AG04449 (cell line): ENCODE measurements around the gene CUL3.

Experiments used
- CTCF ChIA-PET: fragments of 350-600 bp; formaldehyde crosslinking; extraction: SDS; loops from one replicate; lab custom pipeline; 2021; ENCODE audit warnings: antibody characterized with exemption; lab: Yijun Ruan, JAX
- POLR2A ChIA-PET: fragments of 400-600, 350-600 bp; formaldehyde crosslinking; extraction: SDS; loops from one replicate; lab custom pipeline; 2020; ENCODE audit warnings: antibody characterized with exemption, inconsistent platforms; lab: Yijun Ruan, JAX
- DNase-seq: peaks from one replicate; pipeline ENCODE4 v3.0.0-alpha.2; 2010; ENCODE audit warnings: low read depth, low spot score
- H3K4me3 ChIP-seq: 2 replicates; pipeline ENCODE4 v1.5.1; 2011; ENCODE audit warnings: low read depth, mild to moderate bottlenecking, control low read depth, low read length
- TF ChIP-seq, protein P1 (sequence below): IDR thresholded peaks from one replicate; pipeline ENCODE4 v1.5.1; 2011; ENCODE audit warnings: mild to moderate bottlenecking, moderate library complexity, low read length, control low read depth, inconsistent platforms; ENCODE audit not compliant: insufficient read depth; ENCODE audit errors: missing control alignments

CUL3 gene

GRCh38 chr2:224453892-224454291 is 131.3 kb downstream of the CUL3 start:
- no peak overlapping the region for H3K4me3 ChIP-seq
- no peak for DNase-seq
- TF ChIP-seq, protein P1, sequence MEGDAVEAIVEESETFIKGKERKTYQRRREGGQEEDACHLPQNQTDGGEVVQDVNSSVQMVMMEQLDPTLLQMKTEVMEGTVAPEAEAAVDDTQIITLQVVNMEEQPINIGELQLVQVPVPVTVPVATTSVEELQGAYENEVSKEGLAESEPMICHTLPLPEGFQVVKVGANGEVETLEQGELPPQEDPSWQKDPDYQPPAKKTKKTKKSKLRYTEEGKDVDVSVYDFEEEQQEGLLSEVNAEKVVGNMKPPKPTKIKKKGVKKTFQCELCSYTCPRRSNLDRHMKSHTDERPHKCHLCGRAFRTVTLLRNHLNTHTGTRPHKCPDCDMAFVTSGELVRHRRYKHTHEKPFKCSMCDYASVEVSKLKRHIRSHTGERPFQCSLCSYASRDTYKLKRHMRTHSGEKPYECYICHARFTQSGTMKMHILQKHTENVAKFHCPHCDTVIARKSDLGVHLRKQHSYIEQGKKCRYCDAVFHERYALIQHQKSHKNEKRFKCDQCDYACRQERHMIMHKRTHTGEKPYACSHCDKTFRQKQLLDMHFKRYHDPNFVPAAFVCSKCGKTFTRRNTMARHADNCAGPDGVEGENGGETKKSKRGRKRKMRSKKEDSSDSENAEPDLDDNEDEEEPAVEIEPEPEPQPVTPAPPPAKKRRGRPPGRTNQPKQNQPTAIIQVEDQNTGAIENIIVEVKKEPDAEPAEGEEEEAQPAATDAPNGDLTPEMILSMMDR: no peak
- CTCF ChIA-PET: interaction anchor here (0.6 to 1.7 kb wide), 4 partner anchors 8 to 192 kb away, joined by 3 to 4 read pairs (median 3); no protein-coding TSS in a partner anchor
- POLR2A ChIA-PET: no interaction called here

GRCh38 chr2:224449212-224450147 is 135.7 kb downstream of the CUL3 start:
- no peak overlapping the region for H3K4me3 ChIP-seq
- ChIA-PET CTCF (interaction anchor here (0.6 to 2.5 kb wide), 19 partner anchors 8 to 480 kb away, joined by 3 to 10 read pairs (median 4); no protein-coding TSS in a partner anchor), POLR2A (no interaction called here)
- TF ChIP-seq, protein P1: peak; percentile 45
- DNase-seq: no peak

DNA sequence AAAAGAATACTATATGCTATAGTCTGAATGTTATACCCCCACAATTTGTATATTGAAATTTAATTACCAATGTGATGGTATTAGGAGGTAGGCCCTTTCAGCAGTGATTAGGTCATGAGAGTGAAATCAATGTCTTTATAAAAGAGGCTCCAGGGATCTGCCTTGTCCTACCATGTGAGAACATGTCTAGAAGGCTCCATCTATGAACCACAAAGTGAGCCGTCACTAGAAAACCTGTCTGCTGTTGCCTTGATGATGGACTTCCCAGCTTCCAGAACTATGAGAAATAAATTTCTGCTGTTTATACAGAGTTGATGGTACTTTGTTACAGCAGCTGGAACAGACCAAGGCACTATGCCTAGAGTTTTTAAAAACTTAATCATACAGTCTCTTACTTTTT is 136.9 kb downstream of the CUL3 start:
- POLR2A ChIA-PET: no interaction called here
- CTCF ChIA-PET: interaction anchor here (0.7 to 2.5 kb wide), 7 partner anchors 9 to 88 kb away, joined by 3 to 8 read pairs (median 4); no protein-coding TSS in a partner anchor
- no peak for DNase-seq
- TF ChIP-seq, protein P1: no peak
- H3K4me3 ChIP-seq: no peak overlapping the region

GRCh38 chr2:224444783-224445182 is 140.4 kb downstream of the CUL3 start:
- DNase-seq: no peak
- TF ChIP-seq, protein P1: no peak
- no peak overlapping the region for H3K4me3 ChIP-seq
- POLR2A ChIA-PET: no interaction called here
- CTCF ChIA-PET: no interaction called here

- ChIA-PET POLR2A (no interaction called here), CTCF (no interaction called here)
- DNase-seq: no peak
- H3K4me3 ChIP-seq: no peak overlapping the region
- TF ChIP-seq, protein P1: no peak
Measured at GRCh38 chr2:224444021-224444420, 141.1 kb downstream of the CUL3 start.
